Esophagus squamous epithelium (tissue), 4 donors: ENCODE results near the gene SEC31B.

Experiments
- CTCF ChIP-seq, 6 experiments: fragments of 450-650 bp in 4 of 6; fragments of 200-600 bp in 2 of 6; sonication (generic) in 2 of 6; IDR thresholded peaks; one replicate each; pipeline ENCODE4 v1.5.1; 2016 to 2019; ENCODE audit warnings: antibody characterized with exemption in 6 of 6, mild to moderate bottlenecking in 4 of 6, moderate library complexity in 4 of 6
- POLR2A ChIP-seq, 4 donors: fragments of 450-650 bp; IDR thresholded peaks; one replicate each; pipeline ENCODE4 v1.6.1; 2017; ENCODE audit warnings: antibody characterized with exemption in 4 of 4, mild to moderate bottlenecking in 4 of 4, moderate library complexity in 3 of 4

- TF ChIP-seq CTCF (IDR thresholded peaks at IDR 0.05) (no peak), POLR2A (IDR thresholded peaks at IDR 0.05) (no peak)
Measured at GRCh38 chr10:100470367-100470766, 49.3 kb downstream of the SEC31B start.
